CD4-positive, alpha-beta T cell treated with Interleukin-1 beta for 1 hour (primary cell): ENCODE measurements around the gene ANAPC10.
"Not testable (repeated sequence)": the region's sequence is repeated elsewhere in the genome, so short reads cannot be mapped to it uniquely, and the experiment has no call there.

Experiments
- DNase-seq, 2 donors: peaks; one replicate each; pipeline ENCODE4 v3.0.0-alpha.2; 2020 to 2022

ANAPC10 gene

DNA sequence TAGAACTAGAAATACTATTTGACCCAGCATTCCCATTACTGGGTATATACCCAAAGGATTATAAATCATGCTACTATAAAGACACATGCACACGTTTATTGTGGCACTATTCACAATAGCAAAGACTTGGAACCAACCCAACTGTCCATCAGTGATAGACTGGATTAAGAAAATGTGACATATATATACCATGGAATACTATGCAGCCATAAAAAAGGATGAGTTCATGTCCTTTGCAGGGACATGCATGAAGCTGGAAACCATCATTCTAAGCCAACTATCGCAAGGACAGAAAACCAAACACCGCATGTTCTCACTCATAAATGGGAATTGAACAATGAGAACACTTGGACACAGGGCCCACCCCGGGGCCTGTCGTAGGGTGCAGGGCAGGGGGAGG is 97.3 kb downstream of the ANAPC10 start:
- not testable (repeated sequence) for DNase-seq

- DNase-seq: no peak
These were observed 108.7 kb downstream of the ANAPC10 start for GRCh38 chr4:144989306-144989705.

DNA sequence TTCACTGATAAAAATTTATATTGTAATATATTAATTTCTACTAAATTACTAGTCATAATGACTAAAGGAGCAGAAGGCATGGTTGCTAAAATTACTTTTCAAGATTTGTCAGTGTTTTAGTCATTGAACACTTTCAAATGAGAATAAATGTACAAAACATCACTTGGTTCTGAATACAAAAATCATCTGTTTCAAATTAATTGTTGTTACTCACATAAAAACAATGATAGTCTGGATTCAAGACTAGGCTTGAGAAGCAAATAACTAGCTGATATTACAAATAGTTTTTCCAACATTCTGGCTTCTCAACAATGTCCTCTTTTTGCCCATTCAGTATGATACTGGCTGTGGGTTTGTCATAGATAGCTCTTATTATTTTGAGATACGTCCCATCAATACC is 112.5 kb downstream of the ANAPC10 start:
- DNase-seq: no peak

- DNase-seq: no peak
These were observed 113.0 kb downstream of the ANAPC10 start for GRCh38 chr4:144985014-144985413.

DNA sequence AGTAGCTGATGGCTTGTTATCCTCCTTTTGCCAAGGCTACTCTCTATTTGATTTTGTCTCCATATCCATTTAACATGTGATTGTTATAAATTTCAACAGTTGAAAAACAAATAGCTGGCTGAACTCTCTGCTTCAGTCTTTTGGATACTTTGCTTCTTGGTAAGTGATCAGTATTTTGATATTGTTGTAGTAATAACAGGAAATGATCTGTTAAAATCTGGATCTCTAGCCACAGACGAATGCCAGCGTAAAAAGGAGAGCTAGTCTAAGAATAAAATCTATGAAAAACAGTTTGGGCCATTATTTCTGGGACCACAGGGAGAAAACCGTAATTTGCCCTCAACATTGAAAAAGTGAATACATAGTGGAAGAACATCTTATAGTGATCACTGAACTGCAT is 113.8 kb downstream of the ANAPC10 start:
- no peak for DNase-seq

- DNase-seq: no peak
These were observed 122.3 kb downstream of the ANAPC10 start for GRCh38 chr4:144975718-144976117.

DNA sequence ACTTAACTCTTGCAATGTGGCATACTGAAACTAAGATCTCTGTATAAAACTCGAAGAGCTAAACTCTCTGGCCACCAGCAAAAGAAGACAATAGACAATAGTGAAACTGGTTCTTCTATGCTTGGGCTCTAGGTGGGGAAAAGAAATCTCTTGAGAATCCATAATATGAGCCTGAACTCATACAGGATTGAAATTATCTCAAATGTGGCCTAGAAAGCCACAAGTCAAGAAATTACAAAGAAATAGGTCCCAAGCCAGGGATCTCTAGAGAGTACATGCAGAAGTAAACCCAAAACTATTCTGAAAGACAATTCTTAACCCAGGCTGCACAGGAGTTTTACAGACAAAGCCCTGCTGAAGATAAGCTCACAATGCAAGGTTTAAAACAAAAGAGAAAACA is 127.4 kb downstream of the ANAPC10 start:
- no peak for DNase-seq

DNA sequence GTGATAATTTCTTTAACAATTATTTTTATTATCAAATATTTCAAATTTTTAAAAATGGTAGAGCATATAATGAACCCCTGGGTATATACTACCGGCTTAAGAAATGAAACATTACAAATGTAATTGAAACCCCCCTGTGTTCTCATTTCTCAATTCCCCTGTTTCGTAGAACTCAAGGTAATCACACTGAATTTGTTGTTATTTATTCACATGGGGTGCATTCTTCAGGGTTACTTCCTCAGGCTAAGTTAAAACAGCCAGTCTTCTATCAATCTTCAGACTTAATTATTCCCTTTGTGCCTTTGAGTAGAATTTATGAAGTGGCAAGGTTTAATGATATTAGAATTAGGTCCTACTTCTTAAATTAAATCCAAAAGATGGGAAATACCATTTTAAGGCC is 128.2 kb downstream of the ANAPC10 start:
- no peak for DNase-seq

DNA sequence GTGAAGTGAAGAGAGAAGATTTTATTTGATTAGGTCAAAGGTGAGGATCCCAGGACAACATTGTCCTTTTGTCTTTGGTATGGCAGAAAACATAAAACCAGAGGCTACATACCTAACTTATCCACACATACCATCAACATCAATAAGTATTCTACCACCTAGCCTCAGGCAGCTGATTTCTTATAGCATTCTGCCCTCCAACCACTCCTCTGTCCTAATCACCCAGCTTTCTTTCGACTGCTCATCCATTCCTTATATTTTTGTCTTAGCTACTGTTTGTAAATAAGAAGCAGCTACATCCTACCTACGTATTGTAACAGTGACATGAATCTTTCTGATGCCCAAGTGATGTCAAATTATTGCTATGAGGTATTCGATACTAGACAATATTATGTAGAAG is 129.4 kb downstream of the ANAPC10 start:
- DNase-seq: no peak

DNA sequence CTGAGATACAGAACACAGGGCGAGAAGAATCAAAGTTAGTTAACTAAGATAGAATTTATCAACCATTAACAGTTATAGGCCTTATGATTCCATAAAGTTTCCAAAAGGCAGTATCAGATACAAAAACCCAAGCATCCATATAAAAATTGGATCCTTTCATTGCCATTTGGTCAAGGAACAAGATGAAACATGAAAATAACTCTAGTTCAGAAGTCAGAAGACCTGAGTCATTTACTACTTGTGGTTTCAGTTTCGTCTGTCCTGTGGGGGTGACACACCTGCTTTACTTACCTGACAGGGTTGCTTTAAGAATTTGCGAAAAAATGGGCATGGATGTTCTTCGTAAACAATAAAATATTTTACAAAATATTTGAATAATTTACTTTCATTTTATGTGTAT is 130.8 kb downstream of the ANAPC10 start:
- DNase-seq: no peak

DNA sequence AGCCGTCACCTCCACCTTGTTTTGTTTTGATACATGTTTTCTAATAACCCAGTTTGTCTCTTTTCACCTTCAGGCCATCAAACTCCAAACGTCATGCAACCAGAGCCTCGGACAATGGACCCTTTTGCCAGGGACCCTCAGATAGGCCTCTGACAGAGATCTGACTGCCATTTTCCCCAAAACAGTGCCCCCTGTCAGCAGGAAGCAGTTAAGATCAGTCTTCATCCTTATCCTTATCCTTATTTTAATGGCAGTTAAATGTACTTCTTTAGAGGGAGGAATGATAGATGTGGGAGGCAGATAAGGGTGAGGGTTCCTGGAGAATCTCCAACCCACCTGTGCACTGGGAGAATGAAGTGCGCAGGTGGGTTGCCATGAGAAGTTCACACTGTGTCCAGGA is 135.7 kb downstream of the ANAPC10 start:
- no peak for DNase-seq

- DNase-seq: no peak
These were observed 142.9 kb downstream of the ANAPC10 start for GRCh38 chr4:144955104-144955503.

GRCh38 chr4:144954230-144954629 is 143.8 kb downstream of the ANAPC10 start:
- DNase-seq: no peak

GRCh38 chr4:144948421-144948820 is 149.6 kb downstream of the ANAPC10 start:
- DNase-seq: no peak

- no peak for DNase-seq
These were observed 150.0 kb downstream of the ANAPC10 start for GRCh38 chr4:144948009-144948408.
